ENCODE measurements around the gene ARSD. TPM values are rescaled to one million over a fixed set of nuclear protein-coding genes. Genes with fewer than 3 reads are reported as not detected.
A peak's percentile ranks its signal among the peaks of the same experiment; 100 is the strongest.
"Not testable (repeated sequence)": the region's sequence is repeated elsewhere in the genome, so short reads cannot be mapped to it uniquely, and the experiment has no call there.

ARSD gene
- polyA plus RNA-seq, 3 donors = 19.2 to 28.6 (median 19.7) TPM

DNA sequence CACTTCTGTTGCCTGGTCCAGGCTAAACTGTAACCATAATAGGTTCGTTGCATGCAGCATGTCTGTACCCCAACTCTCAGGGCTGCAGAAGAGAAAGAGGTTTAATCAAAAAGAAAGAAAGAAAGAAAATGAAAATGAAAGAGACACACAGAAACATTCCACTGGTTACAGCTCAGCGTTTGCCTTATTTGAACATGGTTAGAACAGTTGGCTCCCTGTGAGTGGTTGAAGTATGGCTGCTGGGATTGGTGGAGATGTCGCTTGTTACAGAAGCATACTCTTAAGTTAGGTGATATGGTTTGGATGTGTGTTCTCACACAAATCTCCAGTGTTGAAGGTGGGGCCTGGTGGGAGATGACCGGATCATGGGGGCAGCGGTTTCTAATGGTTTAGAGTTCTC is 36.3 kb downstream of the ARSD start:
- no peaks in the 10 kb centered on the region for H3K36me3 ChIP-seq (replicated peaks in 1 of 2; ENCODE audit: control insufficient read depth in 1 of 2, insufficient read depth in 2 of 2, low read length in 2 of 2)
- H3K27ac Mint-ChIP-seq = no peak overlapping the region

DNA sequence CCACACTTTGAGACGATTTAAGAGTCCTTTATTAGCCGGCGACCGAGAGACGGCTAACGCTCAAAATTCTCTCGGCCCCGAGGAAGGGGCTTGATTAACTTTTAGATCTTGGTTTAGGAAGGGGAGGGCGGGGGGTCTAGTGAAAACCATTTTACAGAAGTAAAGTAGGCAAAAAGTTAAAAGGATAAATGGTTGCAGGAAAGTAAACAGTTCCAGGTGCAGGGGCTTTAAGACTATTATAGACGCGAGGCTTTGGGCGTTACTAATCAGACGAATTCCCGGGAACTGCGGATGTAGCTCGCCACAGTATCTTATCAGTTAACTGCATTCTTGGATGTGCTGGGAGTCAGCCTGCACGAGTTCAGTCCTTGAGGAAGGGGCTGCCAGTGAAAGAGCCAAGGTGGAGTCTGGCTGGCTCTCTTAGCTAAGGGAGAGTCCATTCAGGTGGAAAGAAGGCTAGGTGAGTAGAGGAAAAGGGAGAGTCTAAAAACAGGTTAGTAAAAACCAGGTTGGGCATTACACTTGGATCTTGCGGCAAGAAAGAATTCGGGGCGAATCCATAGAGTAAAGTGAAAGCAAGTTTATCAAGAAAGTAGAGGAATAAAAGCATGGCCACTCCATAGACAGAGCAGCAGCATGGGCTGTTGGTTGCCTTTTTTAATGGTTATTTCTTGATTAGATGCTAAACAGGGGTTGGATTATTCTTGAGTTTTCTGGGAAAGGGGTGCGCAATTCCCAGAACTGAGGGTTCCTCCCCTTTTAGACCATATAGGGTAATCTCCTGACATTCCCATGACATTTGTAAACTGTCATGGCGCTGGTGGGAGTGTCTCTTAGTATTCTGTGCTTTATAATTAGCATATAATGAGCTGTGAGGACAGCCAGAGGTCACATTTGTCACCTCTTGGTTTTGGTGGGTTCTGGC is 38.3 kb downstream of the ARSD start:
- H3K4me1 Mint-ChIP-seq = peaks cover 53% of the 10 kb centered on the region
- H3K27me3 ChIP-seq (ENCODE audit: control insufficient read depth in 2 of 2, insufficient read depth in 2 of 2, low read length in 2 of 2); H3K79me2 ChIP-seq (ENCODE audit: insufficient read depth, low read length); DNase-seq; H3K4me3 ChIP-seq (replicated peaks in 1 of 3; ENCODE audit: low read depth in 2 of 3, low read length in 3 of 3); intact Hi-C loops (cut with micrococcal nuclease); H3K9ac ChIP-seq (ENCODE audit: insufficient read depth, low read length, poor library complexity, severe bottlenecking); H3K4me2 ChIP-seq (replicated peaks; ENCODE audit: extremely low read depth, low read length, poor library complexity, severe bottlenecking); H3K36me3 ChIP-seq (replicated peaks in 1 of 2; ENCODE audit: control insufficient read depth in 1 of 2, insufficient read depth in 2 of 2, low read length in 2 of 2); H3K4me3 Mint-ChIP-seq; H3K9me3 ChIP-seq (replicated peaks in 1 of 2; ENCODE audit: control insufficient read depth in 1 of 2, insufficient read depth in 1 of 2, low read length in 2 of 2); H3K9me3 Mint-ChIP-seq; H3K27ac ChIP-seq (ENCODE audit: low read depth in 1 of 2, low read length in 2 of 2); H4K20me1 ChIP-seq (ENCODE audit: insufficient read depth, low read length); H3K27me3 Mint-ChIP-seq (ENCODE audit: low read depth in 3 of 3); H3K36me3 Mint-ChIP-seq: not testable (repeated sequence)
- peak overlapping the region; percentile 85 for H2AFZ ChIP-seq (ENCODE audit: insufficient read depth, low read depth, low read length, poor library complexity, severe bottlenecking)
- peaks cover 35 to 64% of the 10 kb centered on the region in 2 donors for H3K4me1 ChIP-seq (ENCODE audit: control insufficient read depth in 1 of 2, insufficient read depth in 2 of 2, low read length in 2 of 2)
- peak overlapping the region in 1 of 7 donors; percentile 7 for H3K27ac Mint-ChIP-seq
- WGBS (ENCODE audit: insufficient coverage) = 90% methylated on average over 2 of the region's 22 CpGs

More for the DNA sequence above, 36.3 kb downstream of the ARSD start:
- H3K4me3 ChIP-seq (replicated peaks in 1 of 3; ENCODE audit: low read depth in 2 of 3, low read length in 3 of 3) = no peak overlapping the region
- no peaks in the 10 kb centered on the region for H3K9me3 ChIP-seq (replicated peaks in 1 of 2; ENCODE audit: control insufficient read depth in 1 of 2, insufficient read depth in 1 of 2, low read length in 2 of 2)
- H3K79me2 ChIP-seq (ENCODE audit: insufficient read depth, low read length) = no peaks in the 10 kb centered on the region
- no peak for DNase-seq
- H3K27ac ChIP-seq (ENCODE audit: low read depth in 1 of 2, low read length in 2 of 2) = no peak overlapping the region
- no peaks in the 10 kb centered on the region for H4K20me1 ChIP-seq (ENCODE audit: insufficient read depth, low read length)
- H3K27me3 ChIP-seq (ENCODE audit: control insufficient read depth in 2 of 2, insufficient read depth in 2 of 2, low read length in 2 of 2) = no peaks in the 10 kb centered on the region
- 100% methylated on average over 1 of the region's 5 CpGs for WGBS (ENCODE audit: insufficient coverage)
- H3K4me3 Mint-ChIP-seq = no peak overlapping the region
- TF ChIP-seq, protein P1, sequence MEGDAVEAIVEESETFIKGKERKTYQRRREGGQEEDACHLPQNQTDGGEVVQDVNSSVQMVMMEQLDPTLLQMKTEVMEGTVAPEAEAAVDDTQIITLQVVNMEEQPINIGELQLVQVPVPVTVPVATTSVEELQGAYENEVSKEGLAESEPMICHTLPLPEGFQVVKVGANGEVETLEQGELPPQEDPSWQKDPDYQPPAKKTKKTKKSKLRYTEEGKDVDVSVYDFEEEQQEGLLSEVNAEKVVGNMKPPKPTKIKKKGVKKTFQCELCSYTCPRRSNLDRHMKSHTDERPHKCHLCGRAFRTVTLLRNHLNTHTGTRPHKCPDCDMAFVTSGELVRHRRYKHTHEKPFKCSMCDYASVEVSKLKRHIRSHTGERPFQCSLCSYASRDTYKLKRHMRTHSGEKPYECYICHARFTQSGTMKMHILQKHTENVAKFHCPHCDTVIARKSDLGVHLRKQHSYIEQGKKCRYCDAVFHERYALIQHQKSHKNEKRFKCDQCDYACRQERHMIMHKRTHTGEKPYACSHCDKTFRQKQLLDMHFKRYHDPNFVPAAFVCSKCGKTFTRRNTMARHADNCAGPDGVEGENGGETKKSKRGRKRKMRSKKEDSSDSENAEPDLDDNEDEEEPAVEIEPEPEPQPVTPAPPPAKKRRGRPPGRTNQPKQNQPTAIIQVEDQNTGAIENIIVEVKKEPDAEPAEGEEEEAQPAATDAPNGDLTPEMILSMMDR (IDR thresholded peaks at IDR 0.05) = no peak
- H3K4me1 ChIP-seq (ENCODE audit: control insufficient read depth in 1 of 2, insufficient read depth in 2 of 2, low read length in 2 of 2) = peaks cover 54 to 77% of the 10 kb centered on the region in 2 donors
- H3K9me3 Mint-ChIP-seq = no peaks in the 10 kb centered on the region
- H3K4me2 ChIP-seq (replicated peaks; ENCODE audit: extremely low read depth, low read length, poor library complexity, severe bottlenecking) = no peak overlapping the region
- H3K9ac ChIP-seq (ENCODE audit: insufficient read depth, low read length, poor library complexity, severe bottlenecking) = no peak overlapping the region
- H3K4me1 Mint-ChIP-seq = peaks cover 64% of the 10 kb centered on the region
- no peaks in the 10 kb centered on the region for H3K36me3 Mint-ChIP-seq
- peak overlapping the region; percentile 29 for H2AFZ ChIP-seq (ENCODE audit: insufficient read depth, low read depth, low read length, poor library complexity, severe bottlenecking)
- intact Hi-C loops (cut with micrococcal nuclease) = no loop called here
- H3K27me3 Mint-ChIP-seq (ENCODE audit: low read depth in 3 of 3) = peaks cover 0 to 7% (median 0%) of the 10 kb centered on the region in 3 donors
